ENCODE data around the gene TNRC18. TPM values are rescaled to one million over a fixed set of nuclear protein-coding genes. Genes with fewer than 3 reads are reported as not detected.
A peak's percentile ranks its signal among the peaks of the same experiment; 100 is the strongest.
"Not testable (repeated sequence)": the region's sequence is repeated elsewhere in the genome, so short reads cannot be mapped to it uniquely, and the experiment has no call there.

The TNRC18 gene
- total RNA-seq, 2 donors from 2014 or later: 84.0 to 90.9 TPM

- H3K4me1 ChIP-seq; H3K36me3 ChIP-seq; H3K27me3 ChIP-seq; H3K27ac ChIP-seq; intact Hi-C loops (cut with DNase I); H3K9ac ChIP-seq (ENCODE audit: low read depth in 2 of 2, low read length in 2 of 2); H3K4me3 ChIP-seq; H3K9me3 ChIP-seq; DNase-seq: not testable (repeated sequence)
Measured at GRCh38 chr7:5312276-5313070, 111.2 kb downstream of the TNRC18 start.

DNA sequence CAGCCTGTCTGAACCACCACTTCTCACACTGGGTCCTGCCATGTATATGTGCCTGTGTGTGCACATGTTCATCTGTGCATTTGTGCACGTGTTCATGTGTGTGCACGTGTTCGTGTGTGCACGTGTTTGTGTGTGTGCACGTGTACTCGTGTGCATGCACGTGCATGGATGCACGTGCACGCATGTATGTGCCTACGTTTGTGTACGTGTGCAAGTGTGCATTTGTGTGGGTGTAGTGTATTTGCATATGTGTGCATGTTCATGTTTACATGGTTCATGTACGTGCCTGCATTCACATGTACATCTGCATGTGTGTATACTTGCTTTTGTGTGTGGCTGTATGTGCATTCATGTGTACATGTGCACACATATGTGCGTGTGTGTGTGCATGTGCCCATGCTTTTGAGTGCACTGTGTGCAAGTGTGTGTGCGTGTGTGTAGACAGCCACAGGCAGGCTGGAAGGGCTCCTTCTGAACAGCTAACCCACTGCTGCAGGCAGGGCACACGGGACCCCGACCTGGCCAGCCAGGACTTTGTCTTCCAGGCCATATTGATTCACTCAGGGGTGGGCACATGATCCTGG, 112.7 kb downstream of the TNRC18 start:
- Histone ChIP-seq H3K36me3 (peaks cover 5% of the 10 kb centered on the region), H3K4me1 (no peaks in the 10 kb centered on the region), H3K4me3 (no peak overlapping the region), H3K9me3 (no peaks in the 10 kb centered on the region), H3K9ac (ENCODE audit: low read depth in 2 of 2, low read length in 2 of 2) (no peak overlapping the region), H3K27ac (no peak overlapping the region), H3K27me3 (no peaks in the 10 kb centered on the region)
- intact Hi-C loops (cut with DNase I): no loop called here
- no peak for TF ChIP-seq CTCF (IDR thresholded peaks at IDR 0.05)
- DNase-seq: no peak

- Histone ChIP-seq H3K4me3 (no peak overlapping the region), H3K9me3 (no peaks in the 10 kb centered on the region), H3K36me3 (no peaks in the 10 kb centered on the region), H3K27ac (no peak overlapping the region), H3K27me3 (no peaks in the 10 kb centered on the region), H3K9ac (ENCODE audit: low read depth in 2 of 2, low read length in 2 of 2) (no peak overlapping the region), H3K4me1 (no peaks in the 10 kb centered on the region)
- TF ChIP-seq CTCF (IDR thresholded peaks at IDR 0.05): no peak
- DNase-seq: no peak
- intact Hi-C loops (cut with DNase I): no loop called here
Measured at GRCh38 chr7:5309146-5309545, 114.5 kb downstream of the TNRC18 start.

GRCh38 chr7:5307221-5308142, 116.2 kb downstream of the TNRC18 start:
- H3K9ac ChIP-seq (ENCODE audit: low read depth in 2 of 2, low read length in 2 of 2); H3K27me3 ChIP-seq; intact Hi-C loops (cut with DNase I); H3K36me3 ChIP-seq; H3K4me3 ChIP-seq; H3K4me1 ChIP-seq; H3K9me3 ChIP-seq; H3K27ac ChIP-seq: not testable (repeated sequence)
- peak; percentile 69 for DNase-seq

- H3K27me3 ChIP-seq; DNase-seq; H3K4me3 ChIP-seq; H3K36me3 ChIP-seq; H3K9ac ChIP-seq (ENCODE audit: low read depth in 2 of 2, low read length in 2 of 2); H3K9me3 ChIP-seq; H3K4me1 ChIP-seq; intact Hi-C loops (cut with DNase I); H3K27ac ChIP-seq: not testable (repeated sequence)
Measured at GRCh38 chr7:5305050-5305449, 118.6 kb downstream of the TNRC18 start.

DNA sequence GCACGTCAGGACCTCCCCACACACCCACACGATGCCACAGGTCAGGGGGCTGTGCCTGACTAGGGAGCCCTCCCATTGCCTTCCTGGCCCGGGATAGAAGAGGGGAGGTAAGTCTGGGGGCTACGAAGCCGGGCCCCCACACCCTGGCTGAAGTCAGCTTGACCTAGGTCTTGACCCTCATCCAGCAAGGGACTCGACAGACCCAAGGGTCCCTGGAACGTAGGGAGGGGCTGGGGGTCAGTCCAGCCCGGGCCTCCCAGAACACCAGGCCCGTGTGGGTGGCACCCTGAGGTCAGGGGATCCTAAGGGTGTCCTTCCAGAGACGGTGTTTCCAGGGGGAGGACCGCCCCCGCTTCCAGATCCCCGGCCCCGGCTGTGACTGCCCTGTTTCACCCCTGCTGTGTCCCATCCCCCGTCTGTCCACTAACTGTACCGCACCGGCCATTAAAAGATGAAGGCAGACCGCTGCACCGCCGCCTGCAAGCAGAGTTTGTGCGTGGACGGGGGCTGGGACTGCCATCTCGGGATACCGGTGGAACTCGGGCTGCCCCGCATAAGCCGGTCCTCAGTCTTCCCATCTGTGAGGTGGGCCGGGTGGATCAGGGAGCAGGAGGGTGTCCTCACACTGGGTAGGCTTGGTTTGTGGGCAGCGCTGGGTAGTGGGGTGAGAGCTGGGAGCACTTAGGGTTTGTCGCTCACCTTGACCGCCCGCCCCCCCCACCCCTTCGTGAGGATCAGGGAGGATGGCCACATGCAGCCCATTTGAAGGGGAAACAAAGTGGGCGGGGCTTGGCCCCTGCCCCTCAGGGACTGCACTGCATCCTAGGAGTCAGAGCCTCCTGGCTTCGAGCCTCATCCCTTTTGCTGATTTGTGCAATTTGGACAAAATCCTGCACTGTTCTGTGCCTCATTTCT, 119.8 kb downstream of the TNRC18 start:
- Histone ChIP-seq H3K9ac (ENCODE audit: low read depth in 2 of 2, low read length in 2 of 2) (no peak overlapping the region), H3K36me3 (no peaks in the 10 kb centered on the region), H3K9me3 (no peaks in the 10 kb centered on the region), H3K27ac (no peak overlapping the region), H3K27me3 (no peaks in the 10 kb centered on the region), H3K4me1 (no peaks in the 10 kb centered on the region), H3K4me3 (no peak overlapping the region)
- intact Hi-C loops (cut with DNase I): no loop called here
- no peak for DNase-seq
- TF ChIP-seq CTCF (IDR thresholded peaks at IDR 0.05): no peak
